SK-N-SH treated with all-trans-retinoic acid at 6 μM for 48 hours (cell line): ENCODE data around the gene KIFBP.
"Not testable (repeated sequence)": the region's sequence is repeated elsewhere in the genome, so short reads cannot be mapped to it uniquely, and the experiment has no call there.

Source experiments
- CSDC2 ChIP-seq: fragments of 250-450 bp; sonication (Bioruptor Pico); IDR thresholded peaks from 2 replicates; pipeline ENCODE4 v1.5.0; 2020; ENCODE audit warnings: mild to moderate bottlenecking, moderate library complexity
- ISL1 ChIP-seq: fragments of 250-450 bp; sonication (Bioruptor Pico); IDR thresholded peaks from 2 replicates; pipeline ENCODE4 v2.1.2; 2022; ENCODE audit warnings: mild to moderate bottlenecking, moderate library complexity
- POU6F1 ChIP-seq: fragments of 250-450 bp; sonication (Bioruptor Pico); IDR thresholded peaks from 2 replicates; pipeline ENCODE4 v1.8.0; 2021; ENCODE audit warnings: low read depth, mild to moderate bottlenecking, moderate library complexity, borderline replicate concordance
- PPARA ChIP-seq: fragments of 250-450 bp; sonication (Bioruptor Pico); IDR thresholded peaks from 2 replicates; pipeline ENCODE4 v1.5.0; 2020; ENCODE audit warnings: mild to moderate bottlenecking, borderline replicate concordance
- ZC3H10 ChIP-seq: fragments of 250-450 bp; sonication (Bioruptor Pico); IDR thresholded peaks from 2 replicates; pipeline ENCODE4 v1.5.1; 2021; ENCODE audit warnings: mild to moderate bottlenecking, moderate library complexity
- ZFP3 ChIP-seq: fragments of 250-450 bp; sonication (Bioruptor Pico); IDR thresholded peaks from 2 replicates; pipeline ENCODE4 v1.5.0; 2020; ENCODE audit warnings: mild to moderate bottlenecking, moderate library complexity
- ZNF565 ChIP-seq: fragments of 450-650 bp; formaldehyde crosslinking; conservative IDR thresholded peaks from 2 replicates; pipeline ENCODE4 v1.5.0; 2020; ENCODE audit warnings: low read depth, mild to moderate bottlenecking, moderate library complexity
- ZNF8 ChIP-seq: fragments of 450-650 bp; formaldehyde crosslinking; IDR thresholded peaks from 2 replicates; pipeline ENCODE4 v1.5.0; 2020; ENCODE audit warnings: mild to moderate bottlenecking, moderate library complexity
- TF ChIP-seq, protein P1 (sequence below): fragments of 250-450 bp; sonication (Bioruptor Pico); IDR thresholded peaks from 2 replicates; pipeline ENCODE4 v1.5.1; 2020; ENCODE audit warnings: low read depth, mild to moderate bottlenecking, moderate library complexity
- TF ChIP-seq, protein P2 (sequence below): fragments of 250-450 bp; sonication (Bioruptor Pico); IDR thresholded peaks from 2 replicates; pipeline ENCODE4 v1.5.1; 2021; ENCODE audit warnings: mild to moderate bottlenecking, moderate library complexity

GRCh38 chr10:69040904-69041303 is 52.3 kb downstream of the KIFBP start:
- TF ChIP-seq POU6F1 (CRISPR knock-in tag); CSDC2 (CRISPR knock-in tag); ISL1 (CRISPR knock-in tag); ZFP3 (CRISPR knock-in tag); ZNF565; ZC3H10; ZNF8; PPARA (CRISPR knock-in tag): not testable (repeated sequence)
- TF ChIP-seq, protein P1, sequence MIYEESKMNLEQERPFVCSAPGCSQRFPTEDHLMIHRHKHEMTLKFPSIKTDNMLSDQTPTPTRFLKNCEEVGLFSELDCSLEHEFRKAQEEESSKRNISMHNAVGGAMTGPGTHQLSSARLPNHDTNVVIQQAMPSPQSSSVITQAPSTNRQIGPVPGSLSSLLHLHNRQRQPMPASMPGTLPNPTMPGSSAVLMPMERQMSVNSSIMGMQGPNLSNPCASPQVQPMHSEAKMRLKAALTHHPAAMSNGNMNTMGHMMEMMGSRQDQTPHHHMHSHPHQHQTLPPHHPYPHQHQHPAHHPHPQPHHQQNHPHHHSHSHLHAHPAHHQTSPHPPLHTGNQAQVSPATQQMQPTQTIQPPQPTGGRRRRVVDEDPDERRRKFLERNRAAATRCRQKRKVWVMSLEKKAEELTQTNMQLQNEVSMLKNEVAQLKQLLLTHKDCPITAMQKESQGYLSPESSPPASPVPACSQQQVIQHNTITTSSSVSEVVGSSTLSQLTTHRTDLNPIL (CRISPR knock-in tag) = not testable (repeated sequence)
- TF ChIP-seq, protein P2, sequence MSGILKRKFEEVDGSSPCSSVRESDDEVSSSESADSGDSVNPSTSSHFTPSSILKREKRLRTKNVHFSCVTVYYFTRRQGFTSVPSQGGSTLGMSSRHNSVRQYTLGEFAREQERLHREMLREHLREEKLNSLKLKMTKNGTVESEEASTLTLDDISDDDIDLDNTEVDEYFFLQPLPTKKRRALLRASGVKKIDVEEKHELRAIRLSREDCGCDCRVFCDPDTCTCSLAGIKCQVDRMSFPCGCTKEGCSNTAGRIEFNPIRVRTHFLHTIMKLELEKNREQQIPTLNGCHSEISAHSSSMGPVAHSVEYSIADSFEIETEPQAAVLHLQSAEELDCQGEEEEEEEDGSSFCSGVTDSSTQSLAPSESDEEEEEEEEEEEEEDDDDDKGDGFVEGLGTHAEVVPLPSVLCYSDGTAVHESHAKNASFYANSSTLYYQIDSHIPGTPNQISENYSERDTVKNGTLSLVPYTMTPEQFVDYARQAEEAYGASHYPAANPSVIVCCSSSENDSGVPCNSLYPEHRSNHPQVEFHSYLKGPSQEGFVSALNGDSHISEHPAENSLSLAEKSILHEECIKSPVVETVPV (CRISPR knock-in tag) = not testable (repeated sequence)
